ENCODE data around the gene BAG1. TPM values are rescaled to one million over a fixed set of nuclear protein-coding genes. Genes with fewer than 3 reads are reported as not detected.
A peak's percentile ranks its signal among the peaks of the same experiment; 100 is the strongest.

Gene BAG1
- total and polyA plus RNA-seq, 12 donors = 71.9 to 159 (median 132) TPM

- no peak for ATAC-seq
- intact Hi-C loops (cut with DNase I) = no loop called here
- H3K9me3 ChIP-seq = no peaks in the 10 kb centered on the region
Measured at GRCh38 chr9:33230756-33231622, 33.5 kb downstream of the BAG1 start.

GRCh38 chr9:33229359-33230114 is 35.0 kb downstream of the BAG1 start:
- 81 to 82% methylated on average over 9 of the region's 9 CpGs for WGBS, 2 donors
- intact Hi-C loops (cut with DNase I) = loop anchor here in 3 of 10 donors (5.0 to 10.0 kb wide), 2 partner anchors 55 to 147 kb away; no protein-coding TSS in a partner anchor
- Histone ChIP-seq H3K4me1 (peaks cover 0 to 15% (median 3%) of the 10 kb centered on the region in 9 donors), H3K4me3 (no peak overlapping the region), H3K36me3 (no peaks in the 10 kb centered on the region), H3K9me3 (no peaks in the 10 kb centered on the region), H3K27me3 (no peaks in the 10 kb centered on the region), H3K27ac (no peak overlapping the region)
- TF ChIP-seq, protein P1, sequence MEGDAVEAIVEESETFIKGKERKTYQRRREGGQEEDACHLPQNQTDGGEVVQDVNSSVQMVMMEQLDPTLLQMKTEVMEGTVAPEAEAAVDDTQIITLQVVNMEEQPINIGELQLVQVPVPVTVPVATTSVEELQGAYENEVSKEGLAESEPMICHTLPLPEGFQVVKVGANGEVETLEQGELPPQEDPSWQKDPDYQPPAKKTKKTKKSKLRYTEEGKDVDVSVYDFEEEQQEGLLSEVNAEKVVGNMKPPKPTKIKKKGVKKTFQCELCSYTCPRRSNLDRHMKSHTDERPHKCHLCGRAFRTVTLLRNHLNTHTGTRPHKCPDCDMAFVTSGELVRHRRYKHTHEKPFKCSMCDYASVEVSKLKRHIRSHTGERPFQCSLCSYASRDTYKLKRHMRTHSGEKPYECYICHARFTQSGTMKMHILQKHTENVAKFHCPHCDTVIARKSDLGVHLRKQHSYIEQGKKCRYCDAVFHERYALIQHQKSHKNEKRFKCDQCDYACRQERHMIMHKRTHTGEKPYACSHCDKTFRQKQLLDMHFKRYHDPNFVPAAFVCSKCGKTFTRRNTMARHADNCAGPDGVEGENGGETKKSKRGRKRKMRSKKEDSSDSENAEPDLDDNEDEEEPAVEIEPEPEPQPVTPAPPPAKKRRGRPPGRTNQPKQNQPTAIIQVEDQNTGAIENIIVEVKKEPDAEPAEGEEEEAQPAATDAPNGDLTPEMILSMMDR (IDR thresholded peaks at IDR 0.05) = no peak
- DNase-seq = no peak
- no peak for ATAC-seq

More at GRCh38 chr9:33230756-33231622, 33.5 kb downstream of the BAG1 start:
- Histone ChIP-seq H3K27me3 (no peaks in the 10 kb centered on the region), H3K36me3 (no peaks in the 10 kb centered on the region), H3K27ac (no peak overlapping the region), H3K4me1 (peaks cover 0 to 4% (median 0%) of the 10 kb centered on the region in 9 donors), H3K4me3 (no peak overlapping the region)
- TF ChIP-seq, protein P1 (IDR thresholded peaks at IDR 0.05) = no peak
- DNase-seq = no peak
- 88 to 89% methylated on average over 13 of the region's 13 CpGs for WGBS, 2 donors

DNA sequence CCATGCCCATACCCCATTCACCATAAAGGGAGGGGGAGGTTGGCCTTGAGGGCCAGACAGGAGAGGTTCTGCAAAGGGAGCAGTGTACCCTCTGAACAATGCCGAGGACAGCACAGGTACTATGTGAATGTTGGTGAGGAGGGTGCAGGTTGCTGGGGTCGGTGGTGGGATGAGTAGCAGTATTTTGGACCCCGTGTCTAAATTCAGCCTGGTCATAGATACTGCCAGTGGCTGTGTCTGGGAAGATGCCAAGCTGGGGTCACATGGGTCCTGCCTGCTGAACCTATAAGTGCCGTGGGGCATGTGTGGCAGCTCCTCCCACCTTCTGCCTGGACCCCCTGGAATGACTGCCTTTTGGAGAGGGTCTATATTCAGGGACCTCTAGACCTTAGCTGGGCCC is 35.9 kb downstream of the BAG1 start:
- H3K36me3 ChIP-seq = no peaks in the 10 kb centered on the region
- no peak for ATAC-seq
- H3K9me3 ChIP-seq = no peaks in the 10 kb centered on the region
- intact Hi-C loops (cut with DNase I) = loop anchor here in 3 of 10 donors (5.0 to 10.0 kb wide), 2 partner anchors 54 to 146 kb away; no protein-coding TSS in a partner anchor
- no peak overlapping the region for H3K4me3 ChIP-seq
- TF ChIP-seq, protein P1 (IDR thresholded peaks at IDR 0.05) = no peak
- no peak for DNase-seq
- H3K4me1 ChIP-seq = peaks cover 0 to 15% (median 4%) of the 10 kb centered on the region in 9 donors
- 53 to 68% methylated on average over 4 of the region's 4 CpGs for WGBS, 2 donors
- H3K27me3 ChIP-seq = no peaks in the 10 kb centered on the region
- H3K27ac ChIP-seq = no peak overlapping the region

DNA sequence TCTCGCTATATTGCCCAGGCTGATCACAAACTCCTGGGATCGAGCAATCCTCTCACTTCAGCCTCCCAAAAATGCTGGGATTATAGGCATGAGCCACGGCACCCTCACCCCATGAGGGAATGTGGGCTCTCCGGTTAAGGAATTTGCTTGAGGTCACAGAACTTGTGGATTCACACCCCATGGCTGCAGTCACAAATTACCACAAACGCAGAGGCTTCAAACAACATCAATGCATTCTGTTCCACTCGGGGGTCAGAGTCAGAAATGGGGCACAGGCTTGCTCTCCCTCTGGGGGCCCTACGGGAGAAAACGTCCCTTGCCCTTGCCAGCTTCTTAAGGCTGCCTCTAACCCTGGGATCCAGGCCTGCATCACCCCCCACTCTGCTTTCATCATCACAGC is 36.8 kb downstream of the BAG1 start:
- Histone ChIP-seq H3K4me3 (no peak overlapping the region), H3K36me3 (no peaks in the 10 kb centered on the region), H3K9me3 (no peaks in the 10 kb centered on the region), H3K27ac (peak overlapping the region in 1 of 10 donors; percentile 77), H3K4me1 (peaks cover 0 to 15% (median 4%) of the 10 kb centered on the region in 9 donors), H3K27me3 (no peaks in the 10 kb centered on the region)
- intact Hi-C loops (cut with DNase I) = loop anchor here in 4 of 10 donors (2.0 to 10.0 kb wide), 3 partner anchors 53 to 147 kb away; no protein-coding TSS in a partner anchor
- TF ChIP-seq, protein P1 (IDR thresholded peaks at IDR 0.05) = no peak
- 74 to 78% methylated on average over 8 of the region's 8 CpGs for WGBS, 2 donors
- ATAC-seq = no peak
- no peak for DNase-seq

Data from heart right ventricle (tissue), 16 donors.